ENCODE measurements around the gene FGFBP1. TPM values are rescaled to one million over a fixed set of nuclear protein-coding genes. Genes with fewer than 3 reads are reported as not detected.

FGFBP1 gene
- total RNA-seq, 2 donors from 2014 or later = not detected

GRCh38 chr4:15929540-15929939 is 9.0 kb downstream of the FGFBP1 start:
- H3K36me3 ChIP-seq = no peaks in the 10 kb centered on the region
- TF ChIP-seq CTCF (IDR thresholded peaks at IDR 0.05) = no peak
- no peaks in the 10 kb centered on the region for H3K4me1 ChIP-seq (ENCODE audit: control insufficient read depth in 1 of 2, low read depth in 2 of 2)
- H3K9me3 ChIP-seq = no peaks in the 10 kb centered on the region
- no peak overlapping the region for H3K27ac ChIP-seq
- DNase-seq (ENCODE audit: low spot score) (no peak), ATAC-seq (ENCODE audit: insufficient number of reproducible peaks, low FRiP score, low read depth) (no peak)
- no peak overlapping the region for H3K4me3 ChIP-seq
- H3K27me3 ChIP-seq (replicated peaks; ENCODE audit: insufficient read depth) = no peaks in the 10 kb centered on the region

DNA sequence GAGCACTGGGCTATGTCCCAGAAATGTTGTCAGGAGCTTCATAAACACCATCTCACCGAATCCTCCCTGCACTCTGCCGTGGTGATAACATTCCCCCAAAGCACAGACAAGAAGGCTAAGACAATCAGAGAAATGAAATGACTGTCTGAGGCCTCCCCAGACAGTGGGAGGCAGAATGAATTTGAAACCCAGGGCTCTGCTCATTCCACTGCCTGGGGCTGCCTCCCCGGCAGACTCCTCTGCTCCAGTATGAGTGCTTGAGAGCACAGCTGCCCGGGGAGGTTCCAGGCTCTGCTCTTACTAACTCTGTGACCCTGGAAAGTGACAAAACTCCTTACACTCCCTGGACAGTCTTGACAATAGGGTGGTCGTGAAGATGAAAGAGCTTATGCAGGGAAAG is 9.7 kb downstream of the FGFBP1 start:
- H3K4me3 ChIP-seq = no peak overlapping the region
- no peaks in the 10 kb centered on the region for H3K4me1 ChIP-seq (ENCODE audit: control insufficient read depth in 1 of 2, low read depth in 2 of 2)
- no peaks in the 10 kb centered on the region for H3K36me3 ChIP-seq
- H3K27ac ChIP-seq = no peak overlapping the region
- no peaks in the 10 kb centered on the region for H3K27me3 ChIP-seq (replicated peaks; ENCODE audit: insufficient read depth)
- no peaks in the 10 kb centered on the region for H3K9me3 ChIP-seq
- DNase-seq (ENCODE audit: low spot score) (no peak), ATAC-seq (ENCODE audit: insufficient number of reproducible peaks, low FRiP score, low read depth) (no peak)
- no peak for TF ChIP-seq CTCF (IDR thresholded peaks at IDR 0.05)

DNA sequence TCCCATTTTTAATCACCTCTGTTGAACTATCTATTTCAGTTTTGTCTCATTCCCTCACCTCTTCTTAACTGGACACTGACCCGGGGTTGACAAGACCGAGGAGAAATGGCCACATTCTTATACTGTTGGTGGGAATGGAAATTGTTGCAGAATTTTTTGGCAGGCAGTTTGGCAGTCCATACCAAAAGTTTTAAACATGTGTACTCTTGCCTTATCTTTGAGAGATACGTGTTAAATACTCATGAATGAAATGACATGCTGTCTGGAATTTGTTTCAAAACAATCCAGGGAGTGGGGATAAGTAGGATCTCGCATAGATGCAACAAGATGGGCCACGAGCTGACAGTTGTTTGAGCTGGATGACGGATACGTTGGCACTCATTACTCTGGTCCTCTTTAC is 12.1 kb downstream of the FGFBP1 start:
- Histone ChIP-seq H3K27me3 (replicated peaks; ENCODE audit: insufficient read depth) (no peaks in the 10 kb centered on the region), H3K27ac (no peak overlapping the region), H3K9me3 (no peaks in the 10 kb centered on the region), H3K4me3 (no peak overlapping the region), H3K36me3 (no peaks in the 10 kb centered on the region), H3K4me1 (ENCODE audit: control insufficient read depth in 1 of 2, low read depth in 2 of 2) (no peaks in the 10 kb centered on the region)
- TF ChIP-seq CTCF (IDR thresholded peaks at IDR 0.05) = no peak
- no peak for ATAC-seq (ENCODE audit: insufficient number of reproducible peaks, low FRiP score, low read depth)
- no peak for DNase-seq (ENCODE audit: low spot score)

- ATAC-seq (ENCODE audit: insufficient number of reproducible peaks, low FRiP score, low read depth) = no peak
- TF ChIP-seq CTCF (IDR thresholded peaks at IDR 0.05) = no peak
- H3K4me3 ChIP-seq = no peak overlapping the region
Observed at GRCh38 chr4:15925830-15926229, 12.7 kb downstream of the FGFBP1 start.

DNA sequence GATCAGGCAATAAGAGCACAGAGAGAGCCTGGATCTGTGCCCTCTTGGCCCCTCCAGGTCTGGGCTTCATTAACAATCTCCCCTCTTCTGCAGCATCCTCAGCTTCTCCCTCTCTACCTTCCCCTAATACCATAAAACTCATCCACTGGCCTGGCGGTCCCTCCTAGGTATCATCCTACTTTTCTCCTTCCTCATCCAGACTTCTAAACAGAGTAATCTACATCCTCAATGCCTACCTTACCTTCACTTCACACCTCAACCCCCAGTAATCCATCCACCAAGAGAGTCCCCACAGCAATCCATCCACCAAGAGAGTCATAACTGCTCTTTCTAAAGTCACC is 17.0 kb downstream of the FGFBP1 start:
- no peak for DNase-seq (ENCODE audit: low spot score)
- no peaks in the 10 kb centered on the region for H3K9me3 ChIP-seq
- H3K27ac ChIP-seq = no peak overlapping the region
- ATAC-seq (ENCODE audit: insufficient number of reproducible peaks, low FRiP score, low read depth) = no peak
- no peak overlapping the region for H3K4me3 ChIP-seq
- H3K27me3 ChIP-seq (replicated peaks; ENCODE audit: insufficient read depth) = no peaks in the 10 kb centered on the region
- no peaks in the 10 kb centered on the region for H3K36me3 ChIP-seq
- H3K4me1 ChIP-seq (ENCODE audit: control insufficient read depth in 1 of 2, low read depth in 2 of 2) = peaks cover 0 to 9% of the 10 kb centered on the region in 2 donors
- TF ChIP-seq CTCF (IDR thresholded peaks at IDR 0.05) = no peak

More at GRCh38 chr4:15925830-15926229, 12.7 kb downstream of the FGFBP1 start:
- DNase-seq (ENCODE audit: low spot score) = no peak
- Histone ChIP-seq H3K27ac (no peak overlapping the region), H3K4me1 (ENCODE audit: control insufficient read depth in 1 of 2, low read depth in 2 of 2) (peaks cover 0 to 3% of the 10 kb centered on the region in 2 donors), H3K27me3 (replicated peaks; ENCODE audit: insufficient read depth) (no peaks in the 10 kb centered on the region), H3K36me3 (no peaks in the 10 kb centered on the region), H3K9me3 (no peaks in the 10 kb centered on the region)

All from thoracic aorta (tissue), 2 donors.